NCI-H82 treated with DMSO at 0.1 percent for 48 hours (cell line): ENCODE results near the gene TRIP10.
A peak's percentile ranks its signal among the peaks of the same experiment; 100 is the strongest.
"Not testable (repeated sequence)": the region's sequence is repeated elsewhere in the genome, so short reads cannot be mapped to it uniquely, and the experiment has no call there.

Experiments used
- DNase-seq: peaks from one replicate; lab custom pipeline; 2025; ENCODE audit not compliant: unreplicated experiment; lab: John Stamatoyannopoulos, UW

TRIP10 gene

GRCh38 chr19:6767081-6767356 is 27.5 kb downstream of the TRIP10 start:
- no peak for DNase-seq

GRCh38 chr19:6767357-6768235 is 28.1 kb downstream of the TRIP10 start, which contains the start of gene SH2D3A:
SH2D3A (minus strand) TSS chr19:6767435; CDS start chr19:6763748, 3,687 bp downstream.
- DNase-seq, result peak; percentile 18

DNA sequence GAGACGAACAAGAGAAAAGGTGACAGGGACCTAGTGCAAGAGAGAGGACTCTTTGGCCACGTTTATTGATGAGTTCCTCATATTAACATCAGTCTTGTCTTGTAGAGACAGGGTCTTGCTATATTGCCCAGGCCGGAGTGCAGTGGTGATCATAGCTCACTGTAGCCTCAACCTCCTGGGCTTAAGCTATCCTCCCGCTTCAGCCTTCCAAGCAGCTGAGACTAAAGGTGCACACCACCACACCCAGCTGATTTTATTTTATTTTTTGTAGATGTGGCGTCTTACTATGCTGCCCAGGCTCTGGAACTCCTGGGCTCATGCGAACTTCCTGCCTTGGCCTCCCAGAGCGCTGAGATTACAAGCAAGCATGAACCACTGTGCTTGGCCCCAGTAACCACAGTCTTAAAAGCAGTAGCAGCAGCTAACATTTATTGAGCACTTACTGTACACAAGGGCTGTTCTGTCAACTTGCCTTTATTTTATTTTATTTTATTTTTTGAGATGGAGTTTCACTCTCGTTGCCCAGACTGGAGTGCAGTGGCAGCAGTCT is 28.8 kb downstream of the TRIP10 start:
- DNase-seq, result no peak

GRCh38 chr19:6769006-6769619 is 29.6 kb downstream of the TRIP10 start:
- peak; percentile 5 for DNase-seq

- DNase-seq, result not testable (repeated sequence)
These were observed 32.2 kb downstream of the TRIP10 start for GRCh38 chr19:6771648-6772027.

- DNase-seq, result no peak
These were observed 32.8 kb downstream of the TRIP10 start, which contains the start of gene VAV1 for GRCh38 chr19:6772028-6772865. VAV1 (plus strand) TSS chr19:6772708; CDS start chr19:6772808, 100 bp downstream.

DNA sequence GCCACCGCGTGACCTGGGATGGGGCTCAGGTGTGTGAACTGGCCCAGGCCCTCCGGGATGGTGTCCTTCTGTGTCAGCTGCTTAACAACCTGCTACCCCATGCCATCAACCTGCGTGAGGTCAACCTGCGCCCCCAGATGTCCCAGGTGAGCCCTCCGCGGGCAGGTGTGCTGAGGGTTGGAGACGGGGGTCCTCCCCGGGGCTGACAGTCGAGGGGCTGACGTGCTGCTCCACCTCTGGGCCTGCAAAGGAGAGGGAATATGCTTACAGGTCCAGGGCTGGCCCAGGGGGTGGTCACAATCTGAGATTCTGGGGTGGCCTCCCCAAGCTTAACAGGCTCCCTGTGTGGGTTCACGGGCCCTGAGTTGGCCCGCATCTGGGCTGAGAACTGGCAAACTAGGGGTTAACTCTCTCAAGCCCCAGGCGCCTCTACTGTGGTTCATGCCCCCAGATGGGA is 33.4 kb downstream of the TRIP10 start:
- DNase-seq, result no peak

DNA sequence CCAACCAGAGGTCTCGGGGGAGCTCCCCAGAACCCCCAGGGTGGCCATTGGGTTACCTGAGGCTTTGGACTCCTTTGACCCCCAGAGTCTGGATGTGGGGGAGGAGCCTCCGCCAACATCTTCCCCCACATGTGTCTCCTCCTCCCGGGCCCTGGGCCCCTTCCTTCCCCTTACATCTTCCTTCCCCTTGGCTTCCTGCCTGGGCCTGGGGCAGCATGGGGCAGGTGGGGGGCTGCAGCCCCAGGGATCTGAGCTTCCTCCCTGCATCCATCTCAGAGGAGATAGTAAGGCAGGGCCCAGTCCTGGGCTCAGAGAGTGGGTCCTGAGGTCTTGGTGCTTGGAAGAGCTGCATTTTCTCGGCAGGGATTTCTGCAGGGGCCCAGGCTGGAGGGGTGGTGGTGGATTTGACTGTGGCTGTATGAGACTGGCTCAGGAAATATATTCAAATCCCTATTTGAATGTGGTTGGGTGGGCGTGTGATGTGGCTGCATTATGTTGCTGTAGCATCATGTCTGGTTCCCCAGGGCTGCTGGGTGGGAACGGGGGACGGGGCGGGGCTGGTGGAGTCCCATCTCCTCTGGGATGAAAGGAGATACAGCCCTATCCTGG is 33.9 kb downstream of the TRIP10 start:
- DNase-seq, result no peak

DNA sequence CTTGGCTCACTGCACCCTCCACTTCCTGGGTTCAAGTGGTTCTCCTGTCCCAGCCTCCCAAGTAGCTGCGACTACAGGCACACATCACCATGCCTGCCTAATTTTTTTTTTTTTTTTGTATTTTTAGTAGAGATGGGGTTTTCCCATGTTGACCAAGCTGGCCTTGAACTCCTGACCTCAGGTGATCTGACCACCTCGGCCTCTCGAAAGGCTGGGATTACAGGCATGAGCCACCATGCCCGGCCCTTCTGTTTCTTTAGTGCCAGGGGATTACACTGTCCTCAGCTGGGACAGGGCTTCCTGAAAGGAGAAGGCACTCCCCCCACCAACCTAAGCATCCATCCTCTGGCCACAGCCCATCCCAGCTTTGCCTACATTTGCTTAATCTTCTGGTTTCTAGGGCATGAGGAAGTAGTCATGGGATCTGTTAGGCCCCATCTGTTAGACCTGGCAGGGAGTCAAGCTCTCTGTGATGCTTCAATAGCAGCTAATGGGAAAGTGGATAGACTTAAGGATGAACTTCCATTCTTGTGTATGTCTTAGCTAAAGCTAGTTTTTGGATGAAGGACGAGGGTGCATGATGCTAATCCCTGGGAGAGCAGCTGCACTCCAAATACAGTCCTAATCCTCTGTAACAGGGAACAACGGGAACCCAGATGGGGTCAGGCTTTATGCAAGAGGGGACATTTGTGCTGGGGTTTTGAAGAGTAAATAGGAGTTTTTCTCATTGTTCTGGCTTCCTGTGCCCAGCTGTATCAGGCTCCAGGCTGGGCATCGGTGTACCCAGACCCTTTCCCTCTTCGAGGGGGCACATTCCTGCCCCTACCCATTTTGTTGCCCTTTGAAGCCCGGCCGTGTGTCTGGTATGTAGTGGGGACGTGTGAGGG is 35.6 kb downstream of the TRIP10 start:
- DNase-seq, result no peak

DNA sequence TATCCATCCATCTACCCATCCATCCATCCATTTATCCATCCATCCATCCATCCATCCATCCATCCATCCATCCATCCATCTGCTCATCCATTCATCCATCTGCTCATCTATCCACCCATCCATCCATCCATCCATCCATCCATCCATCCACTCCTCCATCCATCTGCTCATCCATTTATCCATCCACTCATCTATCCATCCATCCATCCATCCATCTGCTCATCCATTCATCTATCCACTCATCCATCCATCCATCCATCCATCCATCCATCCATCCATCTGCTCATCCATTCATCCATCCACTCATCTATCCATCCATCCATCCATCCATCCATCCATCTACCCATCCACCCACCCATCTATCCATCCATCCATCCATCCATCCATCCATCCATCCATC is 36.6 kb downstream of the TRIP10 start:
- not testable (repeated sequence) for DNase-seq

GRCh38 chr19:6776999-6777398 is 37.5 kb downstream of the TRIP10 start:
- no peak for DNase-seq

GRCh38 chr19:6777434-6777833 is 38.0 kb downstream of the TRIP10 start:
- DNase-seq, result no peak

DNA sequence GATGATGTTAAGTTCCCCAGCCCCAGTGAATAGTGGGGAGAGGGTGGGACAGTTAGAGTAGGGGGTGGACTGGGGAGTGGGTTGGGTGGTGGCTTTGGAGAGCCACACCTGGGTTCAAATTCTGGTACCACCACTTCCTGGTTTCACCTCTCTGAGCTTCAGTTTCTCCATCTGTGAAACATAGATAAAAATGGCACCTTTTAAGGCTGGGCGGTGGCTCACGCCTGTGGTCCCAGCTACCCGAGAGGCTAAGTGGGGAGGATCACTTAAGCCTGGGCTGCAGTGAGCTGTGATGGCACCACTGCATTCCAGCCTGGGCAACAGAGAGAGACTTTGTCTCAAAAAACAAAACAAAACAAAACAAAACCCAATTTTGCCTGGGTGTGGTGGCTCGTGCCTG is 38.9 kb downstream of the TRIP10 start:
- DNase-seq, result no peak

DNA sequence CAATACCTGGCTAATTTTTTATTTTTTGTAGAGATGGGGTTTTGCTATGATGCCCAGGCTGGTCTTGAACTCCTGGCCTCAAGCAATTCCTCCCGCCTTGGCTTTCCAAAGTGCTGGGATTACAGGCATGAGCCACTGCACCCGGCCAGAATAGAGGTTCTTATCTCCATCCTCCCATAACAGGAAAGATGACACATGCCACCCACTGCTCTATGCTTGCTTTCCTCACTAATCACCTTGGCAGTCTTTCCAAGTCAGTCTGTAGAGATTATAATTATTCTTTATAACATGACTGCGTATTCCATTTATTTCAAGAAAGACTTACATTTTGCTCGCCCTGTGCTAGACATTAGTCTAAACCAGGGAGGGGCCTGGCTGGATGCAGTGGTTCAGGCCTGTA is 39.7 kb downstream of the TRIP10 start:
- no peak for DNase-seq

DNA sequence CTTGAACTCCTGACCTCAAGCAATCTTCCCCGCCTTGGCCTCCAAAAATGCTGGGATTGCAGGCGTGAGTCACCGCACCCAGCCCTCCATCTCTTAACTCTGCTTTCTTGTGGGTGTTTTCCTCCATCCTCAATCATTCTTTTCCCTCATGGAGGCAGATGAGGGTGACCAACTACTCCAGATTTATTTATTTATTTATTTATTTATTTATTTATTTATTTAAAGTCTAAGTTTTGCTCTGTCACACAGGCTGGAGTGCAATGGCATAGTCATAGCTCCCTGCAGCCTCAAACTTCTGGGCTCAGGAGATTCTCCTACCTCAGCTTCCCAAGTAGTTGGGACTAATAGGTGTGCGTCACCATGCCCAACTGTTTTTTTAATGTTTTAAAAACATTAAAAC is 47.9 kb downstream of the TRIP10 start:
- no peak for DNase-seq

GRCh38 chr19:6788896-6789295 is 49.4 kb downstream of the TRIP10 start:
- DNase-seq, result no peak

DNA sequence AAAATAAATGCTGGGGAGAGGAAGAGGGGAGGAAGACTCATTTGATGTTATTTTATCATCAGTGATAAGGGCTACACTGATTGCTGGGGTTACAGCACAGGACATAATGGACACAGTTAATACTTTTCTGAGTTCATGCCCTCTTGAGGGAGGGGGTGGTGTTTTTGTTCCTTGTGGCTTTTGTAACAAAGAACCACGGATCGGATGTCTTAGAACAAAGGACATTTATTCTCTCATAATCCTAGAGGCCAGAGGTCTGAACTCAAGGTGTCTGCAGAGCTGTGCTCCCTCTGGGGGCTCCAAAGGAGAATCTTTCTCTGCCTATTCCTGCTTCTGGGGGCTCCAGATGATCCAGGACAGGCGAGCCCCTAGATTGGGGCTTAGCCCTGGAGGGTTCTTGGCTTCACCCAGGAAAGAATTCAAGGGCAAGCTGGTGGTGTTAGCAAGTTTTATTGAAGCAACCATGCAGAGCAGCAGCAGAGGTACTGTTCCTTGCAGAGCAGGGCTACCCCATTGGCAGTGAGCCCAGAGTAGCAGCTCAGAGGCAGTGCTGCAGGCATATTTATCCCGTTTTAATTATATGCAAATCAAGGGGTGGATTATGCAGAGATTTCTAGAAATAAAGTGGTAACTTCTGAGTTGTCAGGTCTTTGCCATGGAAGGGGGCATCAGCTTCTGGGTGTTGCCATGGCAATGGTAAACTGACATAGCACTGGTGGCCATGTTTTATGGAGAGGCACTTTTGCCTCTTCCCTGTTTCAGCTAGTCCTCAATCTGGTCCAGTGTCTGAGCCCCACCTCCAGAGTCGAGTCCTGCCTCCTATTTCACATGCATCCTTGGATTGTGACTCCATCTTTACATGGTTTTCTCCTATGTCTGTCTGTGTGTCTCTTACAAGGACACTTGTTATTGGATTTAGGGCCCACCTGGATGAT is 51.0 kb downstream of the TRIP10 start:
- no peak for DNase-seq

- no peak for DNase-seq
These were observed 51.8 kb downstream of the TRIP10 start for GRCh38 chr19:6791237-6791636.

- no peak for DNase-seq
These were observed 53.9 kb downstream of the TRIP10 start for GRCh38 chr19:6793411-6793810.
